Kidney epithelial cell (primary cell): ENCODE data around the gene PIGQ. TPM values are rescaled to one million over a fixed set of nuclear protein-coding genes. Genes with fewer than 3 reads are reported as not detected.

Source experiments
- DNase-seq: peaks from one replicate; pipeline ENCODE4 v3.0.0-alpha.2; 2010; ENCODE audit warnings: low read depth
- H3K27me3 ChIP-seq: 2 replicates; pipeline ENCODE4 v1.6.0; 2011; ENCODE audit warnings: low read length; ENCODE audit not compliant: control insufficient read depth, insufficient read depth
- H3K36me3 ChIP-seq: 2 replicates; pipeline ENCODE4 v1.5.1; 2011; ENCODE audit warnings: low read length; ENCODE audit not compliant: control insufficient read depth, insufficient read depth
- H3K4me3 ChIP-seq: 2 replicates; pipeline ENCODE4 v1.5.1; 2011; ENCODE audit warnings: low read depth, mild to moderate bottlenecking, control low read depth, low read length
- total RNA-seq: library from RNA; depleted of rRNA; stranded (reverse); fragments of >200 nt; gene quantifications from 2 replicates; pipeline ENCODE4 v1.2.3, GENCODE V29; 2015
- TF ChIP-seq, protein P1 (sequence below): IDR thresholded peaks from 2 replicates; pipeline ENCODE4 v1.5.1; 2011; ENCODE audit warnings: mild to moderate bottlenecking, moderate library complexity, low read length, control low read depth, inconsistent platforms; ENCODE audit not compliant: insufficient read depth, poor library complexity, severe bottlenecking

The PIGQ gene
- total RNA-seq, 1 donor from 2014 or later, result 54.9 TPM

DNA sequence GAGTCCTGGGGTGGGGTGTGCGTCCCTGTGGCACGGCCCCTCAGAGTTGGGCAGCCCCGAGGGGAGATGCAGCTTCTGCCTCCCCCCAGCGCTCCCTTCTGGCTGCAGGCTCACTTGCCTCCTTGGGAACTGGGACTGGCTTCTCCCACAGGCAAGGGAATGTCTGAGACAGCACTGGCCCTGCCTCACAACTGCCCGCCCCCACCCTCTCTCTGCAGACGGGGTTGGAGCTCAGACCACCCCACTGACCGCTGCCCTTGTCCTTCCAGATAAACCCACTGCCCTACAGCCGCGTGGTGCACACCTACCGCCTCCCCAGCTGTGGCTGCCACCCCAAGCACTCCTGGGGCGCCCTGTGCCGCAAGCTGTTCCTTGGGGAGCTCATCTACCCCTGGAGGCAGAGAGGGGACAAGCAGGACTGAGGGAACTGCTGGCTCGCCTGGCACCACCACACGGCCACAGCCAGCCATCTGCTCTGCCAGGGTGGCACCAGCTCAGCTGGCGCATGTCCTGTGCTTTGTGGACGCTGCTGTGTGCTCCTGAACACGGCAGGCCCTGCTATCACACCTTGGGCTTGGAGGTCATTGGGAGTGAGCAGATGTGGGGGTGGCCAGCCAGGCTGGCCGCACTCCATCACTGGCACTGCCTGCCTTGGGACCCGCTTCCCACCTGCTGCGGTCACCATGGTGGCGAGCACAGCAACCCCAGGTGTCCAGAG is 13.0 kb downstream of the PIGQ start:
- Histone ChIP-seq H3K27me3 (peaks cover 6% of the 10 kb centered on the region), H3K4me3 (no peak overlapping the region), H3K36me3 (no peaks in the 10 kb centered on the region)
- DNase-seq, result no peak
- TF ChIP-seq, protein P1, sequence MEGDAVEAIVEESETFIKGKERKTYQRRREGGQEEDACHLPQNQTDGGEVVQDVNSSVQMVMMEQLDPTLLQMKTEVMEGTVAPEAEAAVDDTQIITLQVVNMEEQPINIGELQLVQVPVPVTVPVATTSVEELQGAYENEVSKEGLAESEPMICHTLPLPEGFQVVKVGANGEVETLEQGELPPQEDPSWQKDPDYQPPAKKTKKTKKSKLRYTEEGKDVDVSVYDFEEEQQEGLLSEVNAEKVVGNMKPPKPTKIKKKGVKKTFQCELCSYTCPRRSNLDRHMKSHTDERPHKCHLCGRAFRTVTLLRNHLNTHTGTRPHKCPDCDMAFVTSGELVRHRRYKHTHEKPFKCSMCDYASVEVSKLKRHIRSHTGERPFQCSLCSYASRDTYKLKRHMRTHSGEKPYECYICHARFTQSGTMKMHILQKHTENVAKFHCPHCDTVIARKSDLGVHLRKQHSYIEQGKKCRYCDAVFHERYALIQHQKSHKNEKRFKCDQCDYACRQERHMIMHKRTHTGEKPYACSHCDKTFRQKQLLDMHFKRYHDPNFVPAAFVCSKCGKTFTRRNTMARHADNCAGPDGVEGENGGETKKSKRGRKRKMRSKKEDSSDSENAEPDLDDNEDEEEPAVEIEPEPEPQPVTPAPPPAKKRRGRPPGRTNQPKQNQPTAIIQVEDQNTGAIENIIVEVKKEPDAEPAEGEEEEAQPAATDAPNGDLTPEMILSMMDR, result no peak

DNA sequence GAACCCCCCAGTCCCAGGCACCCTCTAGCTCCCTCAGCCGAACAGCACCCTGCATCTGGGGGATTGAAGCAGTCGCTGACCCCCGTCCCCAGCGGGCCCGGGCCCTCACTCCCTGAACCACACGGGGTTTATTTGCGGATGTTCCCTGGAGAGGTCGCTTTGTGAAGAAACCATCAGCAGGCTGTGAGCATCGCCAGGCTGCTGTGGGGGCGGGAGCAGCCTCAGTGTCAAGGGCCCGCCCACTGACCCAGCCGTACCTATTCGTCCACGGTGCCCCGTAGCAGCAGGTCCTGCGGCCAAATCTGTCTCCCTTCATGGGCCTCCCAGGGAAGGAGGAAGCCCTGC is 13.7 kb downstream of the PIGQ start:
- Histone ChIP-seq H3K36me3 (no peaks in the 10 kb centered on the region), H3K27me3 (peaks cover 6% of the 10 kb centered on the region), H3K4me3 (no peak overlapping the region)
- DNase-seq, result no peak
- TF ChIP-seq, protein P1, result no peak

DNA sequence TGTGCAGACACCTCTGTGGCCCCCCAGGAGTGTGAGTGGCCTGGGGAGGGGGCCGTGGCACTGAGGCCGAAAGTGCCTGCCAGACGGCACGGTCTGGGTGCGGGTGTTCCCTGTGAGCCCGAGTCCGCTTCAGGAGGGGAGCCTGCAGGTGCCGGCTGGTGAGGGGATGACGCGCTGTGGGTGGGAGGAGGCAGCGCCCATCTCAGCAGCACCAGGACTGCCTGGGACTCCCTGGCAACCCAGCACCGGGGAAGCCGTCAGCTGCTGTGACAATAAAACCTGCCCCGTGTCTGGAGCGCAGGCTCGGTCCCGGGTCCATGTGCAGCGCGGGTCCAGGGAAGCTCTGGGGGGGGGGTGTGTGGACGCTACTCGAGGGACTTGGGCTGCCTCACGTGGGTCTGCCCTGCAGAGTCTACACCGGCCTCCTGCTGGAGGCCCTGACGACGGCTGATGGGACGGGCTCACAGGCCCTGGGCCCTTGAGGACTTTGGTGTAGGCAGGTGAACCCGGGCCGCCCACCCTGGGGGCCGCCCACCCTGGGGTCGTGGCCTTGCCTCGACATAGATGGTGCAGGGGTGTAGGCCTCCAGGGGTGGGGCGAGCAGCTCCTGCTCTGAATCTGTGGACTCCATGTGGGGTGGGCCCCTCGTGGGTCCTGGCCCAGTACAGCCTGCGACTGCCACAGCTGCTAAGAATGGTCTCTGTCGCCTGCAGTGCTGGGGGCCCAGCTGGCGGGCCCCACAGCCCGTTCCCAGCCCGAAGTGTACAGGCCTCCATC is 14.2 kb downstream of the PIGQ start:
- no peak overlapping the region for H3K4me3 ChIP-seq
- no peak for DNase-seq
- TF ChIP-seq, protein P1, result no peak
- peaks cover 6% of the 10 kb centered on the region for H3K27me3 ChIP-seq
- no peaks in the 10 kb centered on the region for H3K36me3 ChIP-seq

DNA sequence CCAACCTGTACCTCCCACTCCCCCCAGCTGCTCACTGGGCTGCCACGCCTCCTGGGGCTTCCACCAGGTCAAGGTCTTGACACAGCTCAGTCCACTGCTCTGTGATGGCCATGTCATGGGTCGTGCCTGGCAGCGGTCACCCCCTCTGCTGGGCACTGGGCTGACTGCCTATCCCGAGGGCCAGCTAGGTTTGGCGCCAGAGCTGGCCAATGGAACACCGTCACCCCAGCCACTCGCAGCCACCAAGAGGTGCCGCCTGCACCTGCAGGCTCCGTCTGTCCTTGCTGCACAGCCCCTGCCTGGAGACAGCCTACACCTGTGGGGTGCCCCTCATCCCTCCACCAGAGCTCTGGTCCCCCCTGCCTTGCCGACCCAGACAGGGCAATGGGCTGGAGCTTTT is 15.6 kb downstream of the PIGQ start:
- TF ChIP-seq, protein P1, result peak; percentile 9
- Histone ChIP-seq H3K27me3 (peaks cover 6% of the 10 kb centered on the region), H3K36me3 (no peaks in the 10 kb centered on the region), H3K4me3 (no peak overlapping the region)
- DNase-seq, result no peak

DNA sequence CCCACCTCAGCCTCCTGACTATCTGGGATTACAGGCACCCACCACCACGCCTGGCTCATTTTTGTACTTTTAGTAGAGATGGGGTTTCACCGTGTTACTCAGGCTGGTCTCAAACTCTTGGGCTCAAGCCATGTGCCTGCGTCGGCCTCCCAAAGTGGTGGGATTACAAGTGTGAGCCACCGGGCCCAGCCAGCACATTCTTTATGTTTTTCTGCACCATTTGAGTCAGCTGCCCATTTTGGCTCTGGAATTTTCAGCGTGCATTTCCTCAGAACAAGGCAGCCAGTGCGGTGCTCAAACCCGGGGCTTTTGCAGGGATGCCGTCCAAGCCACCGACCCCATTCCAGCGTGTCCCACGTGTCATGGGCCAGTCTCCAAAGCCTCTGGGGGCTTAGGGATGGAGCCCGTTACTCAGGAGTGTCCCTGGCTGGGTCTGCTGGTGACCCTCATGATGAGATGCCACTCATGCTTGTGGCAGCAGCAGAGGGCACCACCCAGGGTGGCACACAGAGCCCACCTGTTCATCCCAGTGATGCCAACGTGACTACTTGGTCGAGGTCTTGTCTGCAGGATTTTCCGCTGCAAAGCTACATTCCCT is 16.4 kb downstream of the PIGQ start:
- H3K4me3 ChIP-seq, result no peak overlapping the region
- no peaks in the 10 kb centered on the region for H3K36me3 ChIP-seq
- DNase-seq, result no peak
- TF ChIP-seq, protein P1, result no peak
- H3K27me3 ChIP-seq, result peaks cover 6% of the 10 kb centered on the region
